Measurements from ENCODE around the gene H2BK1.

DNA sequence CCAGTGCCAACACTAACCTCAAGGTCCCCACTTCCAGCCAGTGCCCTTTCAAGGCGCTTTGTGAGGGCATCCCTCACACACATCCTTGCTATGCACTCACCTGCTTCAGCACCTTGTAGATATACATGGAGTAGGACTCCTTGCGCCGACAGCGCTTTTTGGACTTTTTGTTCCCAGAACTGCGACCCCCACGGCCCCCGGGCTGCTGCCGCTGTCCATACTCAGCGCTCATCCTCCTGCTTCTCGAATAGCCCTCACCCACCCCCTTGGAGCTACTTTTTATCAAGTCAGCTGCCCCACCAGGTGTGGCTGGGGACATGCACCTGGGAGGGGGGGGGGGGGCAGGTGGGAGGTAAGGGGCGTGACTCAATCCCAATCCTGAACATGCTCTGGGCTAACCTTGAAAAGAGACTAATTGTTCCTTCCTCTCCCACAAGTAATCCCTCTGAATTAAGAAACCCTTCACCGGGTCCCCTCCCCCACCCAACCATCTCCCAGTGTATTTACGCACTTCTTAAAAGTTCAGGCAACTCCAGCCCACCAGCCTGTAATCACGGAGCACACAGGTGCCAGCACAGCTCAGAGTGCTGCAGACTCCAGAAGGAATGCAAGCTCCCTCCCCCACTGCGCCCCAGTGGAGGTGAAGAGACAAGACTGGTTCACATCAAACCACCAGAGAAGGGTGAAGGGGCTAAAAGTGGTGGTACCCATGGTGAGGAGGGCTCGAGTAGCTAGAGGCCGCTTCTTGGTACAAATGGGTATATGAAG is at the start of gene H2BK1:
- TF ChIP-seq, protein P1, sequence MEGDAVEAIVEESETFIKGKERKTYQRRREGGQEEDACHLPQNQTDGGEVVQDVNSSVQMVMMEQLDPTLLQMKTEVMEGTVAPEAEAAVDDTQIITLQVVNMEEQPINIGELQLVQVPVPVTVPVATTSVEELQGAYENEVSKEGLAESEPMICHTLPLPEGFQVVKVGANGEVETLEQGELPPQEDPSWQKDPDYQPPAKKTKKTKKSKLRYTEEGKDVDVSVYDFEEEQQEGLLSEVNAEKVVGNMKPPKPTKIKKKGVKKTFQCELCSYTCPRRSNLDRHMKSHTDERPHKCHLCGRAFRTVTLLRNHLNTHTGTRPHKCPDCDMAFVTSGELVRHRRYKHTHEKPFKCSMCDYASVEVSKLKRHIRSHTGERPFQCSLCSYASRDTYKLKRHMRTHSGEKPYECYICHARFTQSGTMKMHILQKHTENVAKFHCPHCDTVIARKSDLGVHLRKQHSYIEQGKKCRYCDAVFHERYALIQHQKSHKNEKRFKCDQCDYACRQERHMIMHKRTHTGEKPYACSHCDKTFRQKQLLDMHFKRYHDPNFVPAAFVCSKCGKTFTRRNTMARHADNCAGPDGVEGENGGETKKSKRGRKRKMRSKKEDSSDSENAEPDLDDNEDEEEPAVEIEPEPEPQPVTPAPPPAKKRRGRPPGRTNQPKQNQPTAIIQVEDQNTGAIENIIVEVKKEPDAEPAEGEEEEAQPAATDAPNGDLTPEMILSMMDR (IDR thresholded peaks at IDR 0.05; ENCODE audit: low read length), result no peak
- TF ChIP-seq EZH2 (optimal IDR thresholded peaks at IDR 0.05; ENCODE audit: low read depth, low read length) (no peak), EZH2phosphoT487 (IDR thresholded peaks at IDR 0.05; ENCODE audit: low read length) (no peak)

All from MM.1S (cell line).